Activated CD4-positive, alpha-beta T cell treated with anti-CD3 and anti-CD28 coated beads for 36 hours (primary cell): ENCODE data around the gene CELF2. TPM values are rescaled to one million over a fixed set of nuclear protein-coding genes. Genes with fewer than 3 reads are reported as not detected.

ENCODE experiments used
- ATAC-seq: fragments of 200-7000 bp; cut with Tn5 transposase; one replicate; pipeline ENCODE4 v1.10.0; 2021; ENCODE audit warnings: mild to moderate bottlenecking, moderate library complexity
- CTCF ChIA-PET: fragments of 350-600 bp; sonication (Branson Sonifier 250); formaldehyde crosslinking; loops from one replicate; lab custom pipeline; 2021; ENCODE audit warnings: antibody characterized with exemption; lab: Charles Lee
- POLR2A ChIA-PET: fragments of 350-600 bp; sonication (Branson Sonifier 250); formaldehyde crosslinking; loops from one replicate; lab custom pipeline; 2021; ENCODE audit warnings: antibody characterized with exemption, inconsistent platforms; lab: Charles Lee
- DNase-seq: peaks from one replicate; pipeline ENCODE4 v3.0.0-alpha.2; 2020
- H3K27ac Mint-ChIP-seq: one replicate; pipeline ENCODE4 v1.8.0; 2021; ENCODE audit warnings: mixed read lengths
- H3K27me3 Mint-ChIP-seq: one replicate; pipeline ENCODE4 v1.8.0; 2021; ENCODE audit warnings: mixed read lengths
- H3K36me3 Mint-ChIP-seq: one replicate; pipeline ENCODE4 v1.8.0; 2021; ENCODE audit warnings: low read depth, mixed read lengths
- H3K4me1 Mint-ChIP-seq: one replicate; pipeline ENCODE4 v1.8.0; 2021; ENCODE audit warnings: mixed read lengths
- H3K4me3 Mint-ChIP-seq: one replicate; pipeline ENCODE4 v1.8.0; 2021; ENCODE audit warnings: mild to moderate bottlenecking, moderate library complexity, mixed read lengths
- H3K9me3 Mint-ChIP-seq: one replicate; pipeline ENCODE4 v1.8.0; 2021; ENCODE audit warnings: low read depth, mixed read lengths
- intact Hi-C, 2 experiments: fragments of 100-400 bp; cut with DNase I in 1 of 2; cut with micrococcal nuclease in 1 of 2; formaldehyde crosslinking; loops; one replicate each; pipeline versions ENCODE4 v1.14.2 to v1.15.1; 2022 to 2024; cut with DNase I, micrococcal nuclease
- total RNA-seq, 2 experiments: library from RNA; stranded (reverse); gene quantifications; one replicate each; pipeline ENCODE4 v1.2.3, GENCODE V29; 2021

CELF2 gene
- total RNA-seq, 2 experiments from 2014 or later, result 102 to 119 TPM

GRCh38 chr10:11201911-11202310, 184.2 kb downstream of the CELF2 start:
- Mint-ChIP-seq H3K4me3 (no peak overlapping the region), H3K27ac (peak overlapping the region; percentile 92), H3K27me3 (no peaks in the 10 kb centered on the region), H3K9me3 (no peaks in the 10 kb centered on the region), H3K4me1 (peaks cover 100% of the 10 kb centered on the region), H3K36me3 (peaks cover 94% of the 10 kb centered on the region)
- DNase-seq, result no peak
- ATAC-seq, result no peak
- POLR2A ChIA-PET, result interaction anchor here (0.8 to 1.0 kb wide), 2 partner anchors 29 to 33 kb away, joined by 3 read pairs; no protein-coding TSS in a partner anchor
- intact Hi-C loops, result no loop called here
- CTCF ChIA-PET, result interaction anchor here (0.6 to 1.7 kb wide), 7 partner anchors 13 to 222 kb away, joined by 3 to 5 read pairs (median 3); no protein-coding TSS in a partner anchor

- Mint-ChIP-seq H3K9me3 (no peaks in the 10 kb centered on the region), H3K27ac (peak overlapping the region; percentile 92), H3K4me3 (no peak overlapping the region), H3K27me3 (no peaks in the 10 kb centered on the region), H3K4me1 (peaks cover 100% of the 10 kb centered on the region), H3K36me3 (peaks cover 91% of the 10 kb centered on the region)
- DNase-seq, result no peak
- intact Hi-C loops, result loop anchor here in 1 of 2 experiments (2.0 kb wide), 1 partner anchor 14 kb away; no protein-coding TSS in a partner anchor
- ATAC-seq, result no peak
- ChIA-PET POLR2A (interaction anchor here (0.6 to 1.1 kb wide), 3 partner anchors 22 to 54 kb away, joined by 3 to 12 read pairs (median 3); no protein-coding TSS in a partner anchor), CTCF (interaction anchor here (0.8 to 2.8 kb wide), 4 partner anchors 28 to 54 kb away, joined by 3 to 8 read pairs (median 5); no protein-coding TSS in a partner anchor)
Measured at GRCh38 chr10:11204351-11204942, 186.8 kb downstream of the CELF2 start.

GRCh38 chr10:11205030-11205772, 187.5 kb downstream of the CELF2 start:
- peaks cover 85% of the 10 kb centered on the region for H3K36me3 Mint-ChIP-seq
- intact Hi-C loops, result loop anchor here (1.0 to 5.0 kb wide), 3 partner anchors 14 to 38 kb away; no protein-coding TSS in a partner anchor
- CTCF ChIA-PET, result interaction anchor here (0.8 to 2.8 kb wide), 10 partner anchors 11 to 298 kb away, joined by 3 to 8 read pairs (median 4); no protein-coding TSS in a partner anchor
- DNase-seq (peak; percentile 59), ATAC-seq (peak; percentile 79)
- no peak overlapping the region for H3K4me3 Mint-ChIP-seq
- no peaks in the 10 kb centered on the region for H3K27me3 Mint-ChIP-seq
- no peaks in the 10 kb centered on the region for H3K9me3 Mint-ChIP-seq
- peak overlapping the region; percentile 97 for H3K27ac Mint-ChIP-seq
- POLR2A ChIA-PET, result interaction anchor here (0.9 to 1.9 kb wide), 7 partner anchors 10 to 59 kb away, joined by 3 to 12 read pairs (median 5); no protein-coding TSS in a partner anchor
- peaks cover 99% of the 10 kb centered on the region for H3K4me1 Mint-ChIP-seq

- H3K4me3 Mint-ChIP-seq, result no peak overlapping the region
- POLR2A ChIA-PET, result interaction anchor here (0.6 to 1.9 kb wide), 3 partner anchors 12 to 101 kb away, joined by 3 to 12 read pairs (median 5); no protein-coding TSS in a partner anchor
- DNase-seq (no peak), ATAC-seq (no peak)
- intact Hi-C loops, result loop anchor here in 1 of 2 experiments (5.0 kb wide), 1 partner anchor 40 kb away; no protein-coding TSS in a partner anchor
- peaks cover 79% of the 10 kb centered on the region for H3K36me3 Mint-ChIP-seq
- no peaks in the 10 kb centered on the region for H3K9me3 Mint-ChIP-seq
- CTCF ChIA-PET, result interaction anchor here (0.7 to 1.8 kb wide), 7 partner anchors 12 to 119 kb away, joined by 3 to 5 read pairs (median 3); no protein-coding TSS in a partner anchor
- no peaks in the 10 kb centered on the region for H3K27me3 Mint-ChIP-seq
- peak overlapping the region; percentile 97 for H3K27ac Mint-ChIP-seq
- peaks cover 99% of the 10 kb centered on the region for H3K4me1 Mint-ChIP-seq
Measured at GRCh38 chr10:11206676-11207559, 189.2 kb downstream of the CELF2 start.

GRCh38 chr10:11207560-11207844, 189.8 kb downstream of the CELF2 start:
- DNase-seq, result no peak
- Mint-ChIP-seq H3K36me3 (peaks cover 77% of the 10 kb centered on the region), H3K4me3 (no peak overlapping the region), H3K27me3 (no peaks in the 10 kb centered on the region), H3K27ac (peak overlapping the region; percentile 97), H3K9me3 (no peaks in the 10 kb centered on the region), H3K4me1 (peaks cover 99% of the 10 kb centered on the region)
- no peak for ATAC-seq
- ChIA-PET POLR2A (interaction anchor here (0.6 kb wide), 1 partner anchor 102 kb away, joined by 3 read pairs; no protein-coding TSS in a partner anchor), CTCF (interaction anchor here (1.0 to 1.8 kb wide), 3 partner anchors 12 to 71 kb away, joined by 3 to 5 read pairs (median 4); no protein-coding TSS in a partner anchor)
- intact Hi-C loops, result loop anchor here in 1 of 2 experiments (5.0 kb wide), 1 partner anchor 40 kb away; no protein-coding TSS in a partner anchor

GRCh38 chr10:11208243-11208642, 190.6 kb downstream of the CELF2 start:
- Mint-ChIP-seq H3K27ac (peak overlapping the region; percentile 97), H3K9me3 (no peaks in the 10 kb centered on the region), H3K4me3 (peak overlapping the region; percentile 63), H3K4me1 (peaks cover 99% of the 10 kb centered on the region), H3K27me3 (no peaks in the 10 kb centered on the region), H3K36me3 (peaks cover 76% of the 10 kb centered on the region)
- no peak for DNase-seq
- ATAC-seq, result no peak
- ChIA-PET POLR2A (interaction anchor here (0.7 to 1.5 kb wide), 2 partner anchors 18 to 28 kb away, joined by 3 to 9 read pairs; no protein-coding TSS in a partner anchor), CTCF (interaction anchor here (1.0 to 1.8 kb wide), 3 partner anchors 44 to 63 kb away, joined by 3 to 5 read pairs (median 3); no protein-coding TSS in a partner anchor)
- intact Hi-C loops, result loop anchor here (2.0 to 5.0 kb wide), 3 partner anchors 25 to 41 kb away; no protein-coding TSS in a partner anchor

GRCh38 chr10:11208908-11209829, 191.5 kb downstream of the CELF2 start:
- ChIA-PET CTCF (interaction anchor here (0.6 to 2.0 kb wide), 6 partner anchors 19 to 1008 kb away, joined by 3 to 7 read pairs (median 3); no protein-coding TSS in a partner anchor), POLR2A (interaction anchor here (0.7 to 1.5 kb wide), 7 partner anchors 9 to 792 kb away, joined by 3 to 9 read pairs (median 3); no protein-coding TSS in a partner anchor)
- peak; percentile 71 for DNase-seq
- H3K9me3 Mint-ChIP-seq, result no peaks in the 10 kb centered on the region
- no peaks in the 10 kb centered on the region for H3K27me3 Mint-ChIP-seq
- H3K4me1 Mint-ChIP-seq, result peaks cover 99% of the 10 kb centered on the region
- H3K27ac Mint-ChIP-seq, result peak overlapping the region; percentile 97
- H3K4me3 Mint-ChIP-seq, result peak overlapping the region; percentile 63
- intact Hi-C loops, result loop anchor here (1.0 to 5.0 kb wide), 6 partner anchors 9 to 42 kb away; no protein-coding TSS in a partner anchor
- peak; percentile 42 for ATAC-seq
- H3K36me3 Mint-ChIP-seq, result peaks cover 73% of the 10 kb centered on the region

GRCh38 chr10:11209830-11210181, 192.1 kb downstream of the CELF2 start:
- DNase-seq (no peak), ATAC-seq (peak; percentile 2)
- H3K27me3 Mint-ChIP-seq, result no peaks in the 10 kb centered on the region
- H3K4me1 Mint-ChIP-seq, result peaks cover 99% of the 10 kb centered on the region
- ChIA-PET CTCF (interaction anchor here (0.8 to 2.0 kb wide), 5 partner anchors 21 to 115 kb away, joined by 3 to 7 read pairs (median 3); no protein-coding TSS in a partner anchor), POLR2A (interaction anchor here (0.6 to 1.5 kb wide), 6 partner anchors 9 to 792 kb away, joined by 3 to 9 read pairs (median 4); no protein-coding TSS in a partner anchor)
- intact Hi-C loops, result loop anchor here (1.0 to 5.0 kb wide), 6 partner anchors 8 to 43 kb away; no protein-coding TSS in a partner anchor
- no peaks in the 10 kb centered on the region for H3K9me3 Mint-ChIP-seq
- peaks cover 72% of the 10 kb centered on the region for H3K36me3 Mint-ChIP-seq
- peak overlapping the region; percentile 97 for H3K27ac Mint-ChIP-seq
- peak overlapping the region; percentile 63 for H3K4me3 Mint-ChIP-seq

GRCh38 chr10:11210211-11210922, 192.7 kb downstream of the CELF2 start:
- peak overlapping the region; percentile 97 for H3K27ac Mint-ChIP-seq
- DNase-seq, result peak; percentile 47
- no peaks in the 10 kb centered on the region for H3K9me3 Mint-ChIP-seq
- H3K4me1 Mint-ChIP-seq, result peaks cover 99% of the 10 kb centered on the region
- intact Hi-C loops, result no loop called here
- ChIA-PET POLR2A (interaction anchor here (0.6 to 1.2 kb wide), 5 partner anchors 8 to 793 kb away, joined by 3 to 6 read pairs (median 3); no protein-coding TSS in a partner anchor), CTCF (interaction anchor here (0.7 to 2.0 kb wide), 5 partner anchors 14 to 115 kb away, joined by 3 to 7 read pairs (median 3); no protein-coding TSS in a partner anchor)
- ATAC-seq, result no peak
- peak overlapping the region; percentile 63 for H3K4me3 Mint-ChIP-seq
- no peaks in the 10 kb centered on the region for H3K27me3 Mint-ChIP-seq
- H3K36me3 Mint-ChIP-seq, result peaks cover 72% of the 10 kb centered on the region
